Esophagus muscularis mucosa (tissue), 3 donors: Measurements from ENCODE around the gene GBGT1.
"Not testable (repeated sequence)": the region's sequence is repeated elsewhere in the genome, so short reads cannot be mapped to it uniquely, and the experiment has no call there.

Experiments used
- POLR2A ChIP-seq: fragments of 450-650 bp; IDR thresholded peaks from one replicate; pipeline ENCODE4 v1.6.1; 2017; ENCODE audit warnings: antibody characterized with exemption, moderate library complexity, mild to moderate bottlenecking, low read depth
- TF ChIP-seq, protein P1 (sequence below), 3 experiments: fragments of 200-600 bp in 2 of 3; fragments of 450-650 bp in 1 of 3; sonication (generic) in 2 of 3; IDR thresholded peaks; one replicate each; pipeline ENCODE4 v1.5.1; 2017 to 2019; ENCODE audit warnings: antibody characterized with exemption in 3 of 3, mild to moderate bottlenecking in 2 of 3, moderate library complexity in 1 of 3

DNA sequence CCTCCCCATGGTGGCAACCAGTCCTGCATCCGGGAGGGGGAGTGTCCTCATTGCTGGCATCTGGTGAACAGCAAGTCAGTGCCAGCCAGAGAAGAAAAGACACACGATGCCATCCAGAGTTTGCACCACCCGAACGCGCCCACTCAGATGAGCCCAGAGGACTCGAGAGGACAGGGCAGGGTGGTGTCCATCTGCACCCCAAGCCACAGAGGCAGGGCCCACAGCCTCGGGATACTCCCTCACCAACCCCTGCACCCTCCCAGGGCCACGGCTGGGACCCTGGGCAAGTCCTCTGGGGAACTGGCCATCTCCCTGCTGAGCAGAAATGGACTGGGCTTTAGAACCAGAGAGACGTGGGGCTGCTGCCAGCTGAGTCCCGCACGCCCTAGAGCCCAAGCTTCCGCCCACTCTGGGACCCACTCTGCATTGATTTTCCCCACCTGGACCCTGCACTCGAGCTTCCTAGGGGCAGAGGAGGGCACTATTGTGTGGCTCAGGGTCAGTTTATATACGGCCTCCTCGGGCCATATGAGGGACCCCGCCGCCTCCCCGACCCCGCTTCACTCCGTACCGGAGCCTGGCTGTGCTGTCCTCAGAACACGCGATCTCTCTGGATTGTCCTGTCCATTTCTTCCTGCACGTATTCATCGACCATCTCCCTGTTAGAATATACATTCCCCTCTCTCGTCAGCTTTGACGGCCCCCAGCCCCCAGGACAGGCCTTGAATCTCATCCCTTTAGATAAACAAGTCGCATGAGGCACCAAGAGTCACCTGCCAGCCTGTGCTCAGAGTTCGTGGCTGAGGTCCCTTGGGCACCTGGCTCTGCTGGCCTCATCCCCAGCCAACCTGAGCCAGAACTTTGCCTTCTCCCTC is 45.9 kb upstream of the GBGT1 start:
- TF ChIP-seq, protein P1, sequence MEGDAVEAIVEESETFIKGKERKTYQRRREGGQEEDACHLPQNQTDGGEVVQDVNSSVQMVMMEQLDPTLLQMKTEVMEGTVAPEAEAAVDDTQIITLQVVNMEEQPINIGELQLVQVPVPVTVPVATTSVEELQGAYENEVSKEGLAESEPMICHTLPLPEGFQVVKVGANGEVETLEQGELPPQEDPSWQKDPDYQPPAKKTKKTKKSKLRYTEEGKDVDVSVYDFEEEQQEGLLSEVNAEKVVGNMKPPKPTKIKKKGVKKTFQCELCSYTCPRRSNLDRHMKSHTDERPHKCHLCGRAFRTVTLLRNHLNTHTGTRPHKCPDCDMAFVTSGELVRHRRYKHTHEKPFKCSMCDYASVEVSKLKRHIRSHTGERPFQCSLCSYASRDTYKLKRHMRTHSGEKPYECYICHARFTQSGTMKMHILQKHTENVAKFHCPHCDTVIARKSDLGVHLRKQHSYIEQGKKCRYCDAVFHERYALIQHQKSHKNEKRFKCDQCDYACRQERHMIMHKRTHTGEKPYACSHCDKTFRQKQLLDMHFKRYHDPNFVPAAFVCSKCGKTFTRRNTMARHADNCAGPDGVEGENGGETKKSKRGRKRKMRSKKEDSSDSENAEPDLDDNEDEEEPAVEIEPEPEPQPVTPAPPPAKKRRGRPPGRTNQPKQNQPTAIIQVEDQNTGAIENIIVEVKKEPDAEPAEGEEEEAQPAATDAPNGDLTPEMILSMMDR (IDR thresholded peaks at IDR 0.05): not testable (repeated sequence)
- TF ChIP-seq POLR2A: not testable (repeated sequence)
